Measurements from ENCODE around the gene TSC1.

DNA sequence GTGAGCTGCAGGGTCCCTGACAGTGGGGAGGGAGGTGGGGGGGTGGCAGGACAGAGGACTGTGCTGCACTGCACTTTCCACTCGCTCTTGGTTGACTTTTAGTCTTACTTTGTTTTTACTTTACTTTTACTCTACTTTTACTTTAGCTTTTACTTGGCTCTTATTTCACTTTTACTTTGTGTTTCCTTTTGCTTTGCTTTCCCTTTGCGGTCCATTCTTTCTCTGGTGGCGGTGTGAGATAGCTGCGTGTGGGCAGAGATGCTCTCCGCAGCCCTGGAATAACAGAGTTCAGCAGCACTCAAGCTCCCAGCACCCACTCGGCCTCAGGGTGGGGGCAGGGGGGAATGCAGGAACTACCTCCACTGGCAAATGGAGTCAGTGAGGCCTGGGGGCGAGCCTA is 71.0 kb downstream of the TSC1 start:
- TF ChIP-seq, protein P1, sequence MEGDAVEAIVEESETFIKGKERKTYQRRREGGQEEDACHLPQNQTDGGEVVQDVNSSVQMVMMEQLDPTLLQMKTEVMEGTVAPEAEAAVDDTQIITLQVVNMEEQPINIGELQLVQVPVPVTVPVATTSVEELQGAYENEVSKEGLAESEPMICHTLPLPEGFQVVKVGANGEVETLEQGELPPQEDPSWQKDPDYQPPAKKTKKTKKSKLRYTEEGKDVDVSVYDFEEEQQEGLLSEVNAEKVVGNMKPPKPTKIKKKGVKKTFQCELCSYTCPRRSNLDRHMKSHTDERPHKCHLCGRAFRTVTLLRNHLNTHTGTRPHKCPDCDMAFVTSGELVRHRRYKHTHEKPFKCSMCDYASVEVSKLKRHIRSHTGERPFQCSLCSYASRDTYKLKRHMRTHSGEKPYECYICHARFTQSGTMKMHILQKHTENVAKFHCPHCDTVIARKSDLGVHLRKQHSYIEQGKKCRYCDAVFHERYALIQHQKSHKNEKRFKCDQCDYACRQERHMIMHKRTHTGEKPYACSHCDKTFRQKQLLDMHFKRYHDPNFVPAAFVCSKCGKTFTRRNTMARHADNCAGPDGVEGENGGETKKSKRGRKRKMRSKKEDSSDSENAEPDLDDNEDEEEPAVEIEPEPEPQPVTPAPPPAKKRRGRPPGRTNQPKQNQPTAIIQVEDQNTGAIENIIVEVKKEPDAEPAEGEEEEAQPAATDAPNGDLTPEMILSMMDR (IDR thresholded peaks at IDR 0.05), result no peak
- no peak for TF ChIP-seq POLR2A (IDR thresholded peaks at IDR 0.05)

All from uterus (tissue), 2 donors.